HG03565 (cell line): ENCODE results near the gene RPS19BP1.

Source experiments
- ATAC-seq: cut with Tn5 transposase; IDR thresholded peaks from one replicate; pipeline ENCODE4 v1.9.1; 2021; ENCODE audit warnings: mild to moderate bottlenecking, moderate library complexity; ENCODE audit not compliant: unreplicated experiment

Gene RPS19BP1

DNA sequence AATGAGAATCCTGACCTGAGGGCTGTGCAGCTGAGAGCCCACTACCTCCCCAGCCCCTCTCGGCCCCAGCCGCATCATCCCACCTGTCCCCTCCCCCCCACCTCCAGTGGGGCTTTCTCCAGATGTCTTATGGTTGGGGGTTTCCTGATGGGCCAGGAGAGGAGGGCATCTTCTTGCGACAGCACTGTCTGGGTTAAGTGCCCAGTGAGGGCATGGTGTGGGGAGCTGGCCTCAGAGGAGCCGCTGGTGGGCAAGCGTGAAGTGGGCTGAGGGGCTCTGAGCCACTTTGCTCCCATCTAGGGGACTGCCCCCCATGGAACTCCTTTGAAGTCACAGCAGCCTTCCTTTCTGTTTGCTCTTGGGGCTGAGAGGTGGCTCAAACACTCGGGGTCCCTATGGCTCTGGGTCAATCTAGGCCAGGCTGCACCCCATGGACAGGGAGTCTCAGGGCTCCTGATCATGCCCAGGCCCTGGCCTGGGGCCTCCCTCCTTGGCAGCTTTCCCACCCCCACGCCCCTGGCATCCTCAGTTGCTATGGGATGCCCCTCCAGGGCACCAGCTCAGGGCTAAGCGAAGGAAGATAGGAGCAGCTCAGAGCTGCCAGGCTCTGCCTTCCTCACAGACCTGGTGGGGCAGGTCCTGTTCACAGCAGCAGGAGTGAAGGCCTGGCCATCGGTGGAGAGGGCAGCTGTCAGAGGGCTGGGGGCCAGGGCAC, 41.4 kb downstream of the RPS19BP1 start:
- ATAC-seq = no peak

DNA sequence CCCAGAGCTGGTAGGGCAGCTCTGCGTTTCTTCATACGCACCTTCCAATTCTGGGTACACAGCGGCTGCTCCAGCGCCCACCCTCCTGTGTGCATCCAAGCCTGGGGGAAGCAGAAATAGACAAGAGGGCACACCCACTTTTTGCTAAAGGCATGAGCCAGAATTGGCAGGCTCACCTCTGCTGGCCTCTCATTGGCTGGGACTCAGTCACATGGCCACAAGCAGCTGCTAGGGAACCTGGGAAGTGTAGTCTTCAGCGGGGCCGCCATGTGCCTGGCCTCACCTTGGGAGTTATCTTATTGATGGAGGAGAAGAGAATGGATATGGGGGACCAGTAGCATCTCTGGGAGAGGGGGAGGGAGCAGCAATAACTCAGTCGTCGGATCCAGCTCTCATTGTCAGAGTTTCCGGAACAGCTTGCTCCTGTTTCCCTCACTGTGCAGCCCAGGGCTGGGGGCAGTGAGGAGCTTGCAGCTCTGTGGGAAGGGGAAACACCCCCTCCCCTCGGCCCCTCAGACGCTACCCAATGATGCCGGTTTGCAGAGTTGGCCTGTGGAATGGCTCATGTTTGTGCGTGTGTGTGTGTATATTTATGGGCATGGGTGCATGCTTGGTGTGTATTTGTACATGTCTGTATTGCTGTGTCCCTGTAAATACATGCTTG, 42.3 kb downstream of the RPS19BP1 start:
- ATAC-seq = peak; percentile 71

DNA sequence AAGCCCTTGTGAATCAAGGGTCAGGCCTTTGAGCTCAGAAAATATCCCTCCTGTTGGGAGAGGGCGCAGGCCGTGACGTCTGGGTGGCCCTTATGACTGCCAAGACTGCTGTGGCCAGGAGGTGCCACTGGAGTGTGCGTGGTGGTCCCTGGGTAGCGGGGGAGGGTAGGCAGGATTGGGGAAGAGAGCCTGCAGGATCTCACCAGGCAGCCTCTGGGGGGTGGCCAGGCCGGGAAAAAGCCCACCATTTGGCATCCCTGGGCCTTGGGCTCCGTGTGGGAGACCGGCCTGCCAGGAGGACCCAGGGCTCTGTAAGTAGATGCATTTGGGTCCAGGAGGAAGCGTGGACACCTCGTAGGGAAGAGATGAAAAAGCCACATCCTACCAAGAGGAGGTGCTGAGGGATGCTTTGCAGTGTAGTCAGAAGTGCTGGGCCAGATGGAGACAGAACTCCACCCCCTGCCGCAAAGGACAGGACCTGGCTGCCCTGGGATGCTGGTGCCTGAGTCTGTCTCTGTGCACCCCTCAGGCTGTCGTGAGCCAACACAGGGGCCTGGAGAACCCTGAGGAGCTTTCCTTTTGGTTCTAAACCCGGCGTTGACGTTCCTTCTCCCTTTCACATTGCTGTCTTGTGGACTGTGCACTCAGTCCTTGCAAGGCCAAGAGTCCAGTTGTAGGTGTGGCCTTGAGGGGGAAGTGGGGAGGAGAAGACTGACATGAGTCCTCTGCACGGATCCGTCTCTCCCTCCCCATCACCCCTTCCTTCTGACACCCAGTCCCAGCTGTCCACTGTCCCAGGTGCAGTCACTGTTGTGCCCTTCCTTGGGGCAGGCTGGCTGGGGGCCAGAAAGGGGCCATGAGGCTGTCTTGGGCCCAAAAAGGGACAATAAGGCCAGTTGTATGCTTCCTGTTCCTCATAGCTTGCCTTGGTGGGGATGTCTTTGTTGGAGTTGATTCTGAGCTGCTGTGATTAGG, 43.2 kb downstream of the RPS19BP1 start:
- no peak for ATAC-seq

DNA sequence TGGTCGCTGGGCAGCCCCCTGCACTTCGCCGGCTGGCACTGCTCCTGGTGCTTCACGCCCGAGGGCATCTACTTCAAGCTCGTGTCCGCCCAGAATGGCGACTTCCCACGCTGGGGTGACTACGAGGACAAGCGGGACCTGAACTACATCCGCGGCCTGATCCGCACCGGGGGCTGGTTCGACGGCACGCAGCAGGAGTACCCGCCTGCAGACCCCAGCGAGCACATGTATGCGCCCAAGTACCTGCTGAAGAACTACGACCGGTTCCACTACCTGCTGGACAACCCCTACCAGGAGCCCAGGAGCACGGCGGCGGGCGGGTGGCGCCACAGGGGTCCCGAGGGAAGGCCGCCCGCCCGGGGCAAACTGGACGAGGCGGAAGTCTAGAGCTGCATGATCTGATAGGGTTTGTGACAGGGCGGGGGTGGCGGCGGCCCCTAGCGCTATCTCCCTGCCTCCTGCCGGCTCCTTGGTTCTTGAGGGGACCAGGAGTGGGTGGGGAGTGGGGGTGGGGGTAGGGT, 43.9 kb downstream of the RPS19BP1 start:
- no peak for ATAC-seq

DNA sequence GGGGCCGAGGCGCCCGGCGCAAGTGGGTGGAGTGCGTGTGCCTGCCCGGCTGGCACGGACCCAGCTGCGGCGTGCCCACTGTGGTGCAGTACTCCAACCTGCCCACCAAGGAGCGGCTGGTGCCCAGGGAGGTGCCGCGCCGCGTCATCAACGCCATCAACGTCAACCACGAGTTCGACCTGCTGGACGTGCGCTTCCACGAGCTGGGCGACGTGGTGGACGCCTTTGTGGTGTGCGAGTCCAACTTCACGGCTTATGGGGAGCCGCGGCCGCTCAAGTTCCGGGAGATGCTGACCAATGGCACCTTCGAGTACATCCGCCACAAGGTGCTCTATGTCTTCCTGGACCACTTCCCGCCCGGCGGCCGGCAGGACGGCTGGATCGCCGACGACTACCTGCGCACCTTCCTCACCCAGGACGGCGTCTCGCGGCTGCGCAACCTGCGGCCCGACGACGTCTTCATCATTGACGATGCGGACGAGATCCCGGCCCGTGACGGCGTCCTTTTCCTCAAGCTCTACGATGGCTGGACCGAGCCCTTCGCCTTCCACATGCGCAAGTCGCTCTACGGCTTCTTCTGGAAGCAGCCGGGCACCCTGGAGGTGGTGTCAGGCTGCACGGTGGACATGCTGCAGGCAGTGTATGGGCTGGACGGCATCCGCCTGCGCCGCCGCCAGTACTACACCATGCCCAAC, 44.6 kb downstream of the RPS19BP1 start:
- ATAC-seq = no peak

DNA sequence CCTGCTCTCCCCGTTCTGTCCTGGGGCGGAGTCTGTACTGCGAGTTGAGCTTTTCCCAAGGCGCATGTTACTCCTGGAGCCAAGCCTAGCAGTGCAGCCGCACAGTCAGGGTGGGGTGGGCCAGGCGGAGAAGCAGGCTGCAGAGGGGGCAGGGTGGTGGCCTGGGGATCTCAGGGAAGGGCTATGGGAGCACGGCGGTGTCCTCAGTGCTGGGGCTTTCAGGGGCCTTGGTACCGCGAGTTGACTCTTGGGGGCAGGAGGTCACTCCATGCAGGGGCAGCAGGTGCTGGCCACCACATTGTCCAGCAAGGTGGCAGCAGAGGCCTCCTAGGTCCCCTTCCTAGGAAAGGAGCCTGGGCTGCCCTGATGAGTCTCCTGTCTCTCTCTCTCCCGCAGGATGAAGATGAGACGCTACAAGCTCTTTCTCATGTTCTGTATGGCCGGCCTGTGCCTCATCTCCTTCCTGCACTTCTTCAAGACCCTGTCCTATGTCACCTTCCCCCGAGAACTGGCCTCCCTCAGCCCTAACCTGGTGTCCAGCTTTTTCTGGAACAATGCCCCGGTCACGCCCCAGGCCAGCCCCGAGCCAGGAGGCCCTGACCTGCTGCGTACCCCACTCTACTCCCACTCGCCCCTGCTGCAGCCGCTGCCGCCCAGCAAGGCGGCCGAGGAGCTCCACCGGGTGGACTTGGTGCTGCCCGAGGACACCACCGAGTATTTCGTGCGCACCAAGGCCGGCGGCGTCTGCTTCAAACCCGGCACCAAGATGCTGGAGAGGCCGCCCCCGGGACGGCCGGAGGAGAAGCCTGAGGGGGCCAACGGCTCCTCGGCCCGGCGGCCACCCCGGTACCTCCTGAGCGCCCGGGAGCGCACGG, 45.4 kb downstream of the RPS19BP1 start:
- ATAC-seq = no peak

DNA sequence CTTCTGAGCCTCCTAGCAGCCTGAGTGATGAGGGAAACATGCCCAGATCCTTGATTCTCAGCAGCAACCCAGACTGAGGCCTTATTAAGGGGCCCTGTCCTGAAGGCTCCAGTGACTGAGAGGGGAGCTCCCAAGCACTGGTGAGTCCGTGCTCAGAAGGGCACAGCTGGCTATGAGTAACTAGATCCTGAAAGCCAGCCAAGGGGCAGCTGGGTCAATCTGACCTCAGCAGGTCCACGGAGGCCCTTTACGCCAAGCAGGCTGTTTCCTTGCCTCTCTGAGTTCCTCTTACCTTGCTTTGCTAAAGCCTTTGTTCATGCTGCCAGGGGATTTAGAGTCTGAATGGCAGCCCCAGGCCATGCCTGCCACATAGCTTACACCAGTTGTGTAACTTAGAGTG, 49.8 kb downstream of the RPS19BP1 start:
- no peak for ATAC-seq

DNA sequence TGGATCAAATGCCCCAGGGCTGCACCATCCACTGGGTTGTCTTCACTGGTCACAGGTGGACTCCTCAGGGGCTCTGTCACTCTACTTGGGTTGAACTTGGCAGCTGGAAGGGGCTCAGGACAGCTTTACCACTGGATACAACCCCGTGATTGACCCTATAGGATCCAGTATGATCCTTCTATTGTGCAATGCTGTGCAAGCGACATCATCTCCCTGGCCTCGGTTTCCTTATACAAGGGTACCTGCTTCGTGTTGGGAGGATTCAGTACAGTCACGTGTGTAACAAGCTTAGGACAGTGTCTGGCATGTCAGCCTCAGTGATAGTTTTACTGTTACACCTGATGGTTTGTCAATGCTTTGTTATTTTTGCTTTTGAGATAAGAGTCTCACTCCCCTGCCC, 51.0 kb downstream of the RPS19BP1 start:
- ATAC-seq = no peak

DNA sequence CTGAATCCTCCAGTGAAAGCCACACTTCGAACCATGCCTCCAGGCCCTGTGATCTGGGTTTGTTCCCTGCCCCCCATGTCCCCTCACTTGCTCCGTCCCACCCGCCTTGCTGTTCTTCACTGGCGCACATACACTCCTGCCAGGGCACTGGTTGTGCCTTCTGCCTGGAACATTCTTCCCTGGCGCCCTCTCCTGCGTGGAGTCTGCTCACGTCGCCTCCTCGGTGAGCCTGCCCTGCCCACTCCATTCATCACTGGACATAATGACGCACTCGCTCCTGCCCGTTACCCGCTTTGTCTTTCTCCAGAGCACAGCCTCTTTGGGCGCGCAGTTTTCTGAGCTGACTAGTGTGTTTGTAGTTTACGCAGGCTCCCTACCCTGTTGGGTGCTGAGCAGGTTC, 51.5 kb downstream of the RPS19BP1 start:
- ATAC-seq = no peak

DNA sequence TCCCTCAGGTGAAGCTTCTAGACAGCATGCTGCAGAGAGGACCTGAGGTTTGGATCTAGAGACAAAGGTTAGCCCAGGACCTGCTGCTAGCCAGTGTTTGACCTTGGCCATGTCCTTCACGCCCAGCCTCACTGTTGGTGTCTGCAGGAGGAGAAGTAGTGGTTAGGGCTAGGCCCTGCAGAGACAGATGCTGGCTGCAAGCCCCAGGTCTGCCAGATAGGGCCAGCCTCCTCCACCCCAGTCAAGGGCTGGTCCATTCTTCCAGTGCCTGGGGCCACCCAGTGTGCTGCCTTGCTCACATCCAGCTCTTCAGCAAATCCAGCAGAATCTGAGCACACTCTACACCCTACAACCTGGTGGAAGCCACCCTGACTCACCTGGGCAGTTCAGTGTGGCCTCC, 52.0 kb downstream of the RPS19BP1 start:
- no peak for ATAC-seq

DNA sequence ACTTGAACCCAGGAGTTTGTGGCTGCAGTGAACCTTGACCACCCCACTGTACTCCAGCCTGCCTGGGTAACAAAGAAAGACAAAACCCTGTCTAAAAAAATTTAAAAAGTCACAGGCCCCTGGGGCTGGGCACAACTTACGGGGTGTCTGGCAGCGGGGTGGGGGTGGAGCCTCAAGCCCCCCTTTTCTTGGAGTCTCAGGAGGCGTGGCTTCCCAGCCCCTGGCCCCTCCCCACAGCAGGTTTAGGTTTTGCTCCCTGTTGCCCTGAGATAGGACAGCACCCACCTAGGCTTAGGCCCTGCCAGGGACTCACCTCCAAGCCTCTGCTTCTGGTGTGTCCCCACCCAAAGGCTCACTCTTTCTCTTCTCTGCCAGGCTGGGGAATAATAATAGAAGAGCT, 53.3 kb downstream of the RPS19BP1 start:
- no peak for ATAC-seq
